Erythroblast (primary cell): ENCODE data around the gene KRT8.

Experiments used
- GATA1 ChIP-seq: IDR thresholded peaks from 2 replicates; pipeline ENCODE4 v1.6.1; 2011; ENCODE audit warnings: low read depth, mild to moderate bottlenecking, control low read depth, low read length, moderate library complexity
- POLR2A ChIP-seq: IDR thresholded peaks from 2 replicates; pipeline ENCODE4 v1.6.1; 2011; ENCODE audit warnings: mild to moderate bottlenecking, low read length

DNA sequence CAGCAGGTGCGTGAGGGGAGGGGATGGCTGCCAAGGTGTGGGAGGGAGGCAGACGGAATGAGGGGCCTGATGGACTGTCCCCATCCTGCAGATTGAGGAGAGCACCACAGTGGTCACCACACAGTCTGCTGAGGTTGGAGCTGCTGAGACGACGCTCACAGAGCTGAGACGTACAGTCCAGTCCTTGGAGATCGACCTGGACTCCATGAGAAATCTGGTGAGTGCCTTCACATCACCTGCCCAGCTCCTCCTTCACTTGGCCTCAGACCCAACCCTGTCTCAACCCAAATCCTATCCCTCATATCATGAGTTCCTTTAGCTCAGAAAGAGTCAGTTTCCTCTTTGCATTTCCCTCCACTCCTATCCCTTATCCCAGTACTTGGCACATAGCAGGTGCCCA lies 46.8 kb upstream of the KRT8 start:
- TF ChIP-seq POLR2A (no peak), GATA1 (no peak)
